ENCODE measurements around the gene RIN3. TPM values are rescaled to one million over a fixed set of nuclear protein-coding genes. Genes with fewer than 3 reads are reported as not detected.

Gene RIN3
- total RNA-seq, 2 donors from 2014 or later: 8.8 to 41.6 TPM

- Histone ChIP-seq H3K36me3 (no peaks in the 10 kb centered on the region), H3K27ac (no peak overlapping the region), H3K27me3 (replicated peaks; ENCODE audit: insufficient read depth) (no peaks in the 10 kb centered on the region), H3K9me3 (no peaks in the 10 kb centered on the region), H3K4me3 (no peak overlapping the region), H3K4me1 (replicated peaks) (no peaks in the 10 kb centered on the region)
- TF ChIP-seq POLR2A (IDR thresholded peaks at IDR 0.05) (no peak), POLR2AphosphoS5 (IDR thresholded peaks at IDR 0.05) (no peak), CTCF (IDR thresholded peaks at IDR 0.05) (no peak)
- 83% methylated on average over 21 of the region's 21 CpGs for WGBS
- no peak for DNase-seq (ENCODE audit: low spot score)
- intact Hi-C loops (cut with DNase I): no loop called here
Measured at GRCh38 chr14:92489394-92490238, 24.0 kb upstream of the RIN3 start.

GRCh38 chr14:92490239-92490959 is 23.2 kb upstream of the RIN3 start:
- DNase-seq (ENCODE audit: low spot score): no peak
- intact Hi-C loops (cut with DNase I): no loop called here
- 80% methylated on average over 17 of the region's 17 CpGs for WGBS
- TF ChIP-seq POLR2A (IDR thresholded peaks at IDR 0.05): no peak
- TF ChIP-seq CTCF (IDR thresholded peaks at IDR 0.05): no peak
- no peak for TF ChIP-seq POLR2AphosphoS5 (IDR thresholded peaks at IDR 0.05)
- no peaks in the 10 kb centered on the region for H3K27me3 ChIP-seq (replicated peaks; ENCODE audit: insufficient read depth)
- H3K4me3 ChIP-seq: no peak overlapping the region
- H3K36me3 ChIP-seq: no peaks in the 10 kb centered on the region
- no peaks in the 10 kb centered on the region for H3K9me3 ChIP-seq
- no peaks in the 10 kb centered on the region for H3K4me1 ChIP-seq (replicated peaks)
- no peak overlapping the region for H3K27ac ChIP-seq

GRCh38 chr14:92491782-92492181 is 21.8 kb upstream of the RIN3 start:
- Histone ChIP-seq H3K36me3 (no peaks in the 10 kb centered on the region), H3K27me3 (replicated peaks; ENCODE audit: insufficient read depth) (no peaks in the 10 kb centered on the region), H3K4me1 (replicated peaks) (no peaks in the 10 kb centered on the region), H3K9me3 (no peaks in the 10 kb centered on the region), H3K27ac (no peak overlapping the region), H3K4me3 (no peak overlapping the region)
- no peak for DNase-seq (ENCODE audit: low spot score)
- intact Hi-C loops (cut with DNase I): no loop called here
- TF ChIP-seq POLR2A (IDR thresholded peaks at IDR 0.05) (no peak), POLR2AphosphoS5 (IDR thresholded peaks at IDR 0.05) (no peak), CTCF (IDR thresholded peaks at IDR 0.05) (no peak)
- 85% methylated on average over 8 of the region's 8 CpGs for WGBS

GRCh38 chr14:92492258-92492657 is 21.3 kb upstream of the RIN3 start:
- no peak for DNase-seq (ENCODE audit: low spot score)
- Histone ChIP-seq H3K27ac (no peak overlapping the region), H3K4me3 (no peak overlapping the region), H3K36me3 (no peaks in the 10 kb centered on the region), H3K27me3 (replicated peaks; ENCODE audit: insufficient read depth) (no peaks in the 10 kb centered on the region), H3K4me1 (replicated peaks) (no peaks in the 10 kb centered on the region), H3K9me3 (no peaks in the 10 kb centered on the region)
- TF ChIP-seq POLR2A (IDR thresholded peaks at IDR 0.05): no peak
- no peak for TF ChIP-seq POLR2AphosphoS5 (IDR thresholded peaks at IDR 0.05)
- TF ChIP-seq CTCF (IDR thresholded peaks at IDR 0.05): no peak
- WGBS: 60% methylated on average over 10 of the region's 10 CpGs
- intact Hi-C loops (cut with DNase I): no loop called here

All from prostate gland (tissue), 2 donors.